ENCODE results near the gene ECE1. TPM values are rescaled to one million over a fixed set of nuclear protein-coding genes. Genes with fewer than 3 reads are reported as not detected.
A peak's percentile ranks its signal among the peaks of the same experiment; 100 is the strongest.

Gene ECE1
- total and polyA plus RNA-seq, 11 donors, result 37.3 to 140 (median 59.4) TPM

- Histone ChIP-seq H3K27me3 (no peaks in the 10 kb centered on the region), H3K4me3 (no peak overlapping the region), H3K27ac (peak overlapping the region in 1 of 12 donors; percentile 90), H3K36me3 (no peaks in the 10 kb centered on the region), H3K9me3 (no peaks in the 10 kb centered on the region), H3K4me1 (peaks cover 3 to 60% (median 45%) of the 10 kb centered on the region in 12 donors)
- no peak for TF ChIP-seq CTCF (IDR thresholded peaks at IDR 0.05)
- no peak for TF ChIP-seq POLR2A (IDR thresholded peaks at IDR 0.05)
- ATAC-seq (no peak), DNase-seq (no peak)
- intact Hi-C loops (cut with DNase I), result no loop called here
- 88 to 93% (median 90%) methylated on average over 4 of the region's 4 CpGs for WGBS, 4 donors
Observed at GRCh38 chr1:21312407-21312992, 22.2 kb upstream of the ECE1 start.

- peaks cover 3 to 51% (median 39%) of the 10 kb centered on the region in 12 donors for H3K4me1 ChIP-seq
- no peak overlapping the region for H3K4me3 ChIP-seq
- intact Hi-C loops (cut with DNase I), result no loop called here
- H3K27me3 ChIP-seq, result no peaks in the 10 kb centered on the region
- H3K36me3 ChIP-seq, result no peaks in the 10 kb centered on the region
- TF ChIP-seq CTCF (IDR thresholded peaks at IDR 0.05), result no peak
- TF ChIP-seq POLR2A (IDR thresholded peaks at IDR 0.05), result no peak
- ATAC-seq (no peak), DNase-seq (no peak)
- H3K9me3 ChIP-seq, result no peaks in the 10 kb centered on the region
- H3K27ac ChIP-seq, result peak overlapping the region in 1 of 12 donors; percentile 90
- WGBS, 4 donors, result 83 to 97% (median 94%) methylated on average over 5 to 6 of the region's 6 CpGs
Observed at GRCh38 chr1:21311016-21311415, 20.8 kb upstream of the ECE1 start.

- TF ChIP-seq CTCF (IDR thresholded peaks at IDR 0.05) (no peak), POLR2A (IDR thresholded peaks at IDR 0.05) (no peak)
- no peaks in the 10 kb centered on the region for H3K27me3 ChIP-seq
- ATAC-seq, result peak; percentile 23 to 50 (median 36)
- no peaks in the 10 kb centered on the region for H3K9me3 ChIP-seq
- 67 to 77% (median 73%) methylated on average over 9 of the region's 9 CpGs for WGBS, 4 donors
- peaks cover 3 to 44% (median 32%) of the 10 kb centered on the region in 12 donors for H3K4me1 ChIP-seq
- no peaks in the 10 kb centered on the region for H3K36me3 ChIP-seq
- intact Hi-C loops (cut with DNase I), result no loop called here
- peak in 1 of 5 donors; percentile 60 for DNase-seq
- no peak overlapping the region for H3K4me3 ChIP-seq
- H3K27ac ChIP-seq, result peak overlapping the region in 7 of 12 donors; percentile 18 to 90 (median 29)
Observed at GRCh38 chr1:21308847-21309652, 18.8 kb upstream of the ECE1 start.

- H3K4me1 ChIP-seq, result peaks cover 3 to 41% (median 34%) of the 10 kb centered on the region in 12 donors
- H3K9me3 ChIP-seq, result no peaks in the 10 kb centered on the region
- H3K27ac ChIP-seq, result peak overlapping the region in 6 of 12 donors; percentile 18 to 90 (median 30)
- ATAC-seq (no peak), DNase-seq (no peak)
- H3K4me3 ChIP-seq, result no peak overlapping the region
- intact Hi-C loops (cut with DNase I), result no loop called here
- 40 to 60% (median 55%) methylated on average over 4 to 5 of the region's 5 CpGs for WGBS, 4 donors
- H3K27me3 ChIP-seq, result no peaks in the 10 kb centered on the region
- H3K36me3 ChIP-seq, result no peaks in the 10 kb centered on the region
- no peak for TF ChIP-seq POLR2A (IDR thresholded peaks at IDR 0.05)
- no peak for TF ChIP-seq CTCF (IDR thresholded peaks at IDR 0.05)
Observed at GRCh38 chr1:21308330-21308729, 18.1 kb upstream of the ECE1 start.

All from heart left ventricle (tissue), 16 donors.